SK-N-SH treated with all-trans-retinoic acid at 6 μM for 48 hours (cell line): ENCODE results near the gene CES3.

Source experiments
- ATAC-seq: fragments of 200-7000 bp; cut with Tn5 transposase; 3 replicates; pipeline ENCODE4 v1.9.1; 2020; ENCODE audit warnings: mild to moderate bottlenecking, moderate library complexity
- ARNTL ChIP-seq: fragments of 450-650 bp; formaldehyde crosslinking; IDR thresholded peaks from 2 replicates; pipeline ENCODE4 v1.5.0; 2020; ENCODE audit warnings: low read depth, mild to moderate bottlenecking, moderate library complexity, borderline replicate concordance
- BACH2 ChIP-seq: fragments of 250-450 bp; sonication (Bioruptor Pico); IDR thresholded peaks from 2 replicates; pipeline ENCODE4 v1.9.0; 2021; ENCODE audit warnings: mild to moderate bottlenecking, borderline replicate concordance
- CSDC2 ChIP-seq: fragments of 250-450 bp; sonication (Bioruptor Pico); IDR thresholded peaks from 2 replicates; pipeline ENCODE4 v1.5.0; 2020; ENCODE audit warnings: mild to moderate bottlenecking, moderate library complexity
- ESRRG ChIP-seq: fragments of 250-450 bp; sonication (Bioruptor Pico); IDR thresholded peaks from 2 replicates; pipeline ENCODE4 v1.6.1; 2021; ENCODE audit warnings: mild to moderate bottlenecking
- GLIS3 ChIP-seq: fragments of 250-450 bp; sonication (Bioruptor Pico); IDR thresholded peaks from 2 replicates; pipeline ENCODE4 v1.5.0; 2020; ENCODE audit warnings: mild to moderate bottlenecking, moderate library complexity
- ISL1 ChIP-seq: fragments of 250-450 bp; sonication (Bioruptor Pico); IDR thresholded peaks from 2 replicates; pipeline ENCODE4 v2.1.2; 2022; ENCODE audit warnings: mild to moderate bottlenecking, moderate library complexity
- OSR1 ChIP-seq: fragments of 250-450 bp; sonication (Bioruptor Pico); IDR thresholded peaks from 2 replicates; pipeline ENCODE4 v1.8.0; 2022; ENCODE audit warnings: moderate library complexity, mild to moderate bottlenecking, inconsistent platforms
- PPARA ChIP-seq: fragments of 250-450 bp; sonication (Bioruptor Pico); IDR thresholded peaks from 2 replicates; pipeline ENCODE4 v1.5.0; 2020; ENCODE audit warnings: mild to moderate bottlenecking, borderline replicate concordance
- SNAI2 ChIP-seq: fragments of 250-450 bp; sonication (Bioruptor Pico); IDR thresholded peaks from 2 replicates; pipeline ENCODE4 v1.5.0; 2020; ENCODE audit warnings: mild to moderate bottlenecking, moderate library complexity
- TCF4 ChIP-seq: fragments of 250-450 bp; sonication (Bioruptor Pico); IDR thresholded peaks from 2 replicates; pipeline ENCODE4 v1.8.0; 2021; ENCODE audit warnings: mild to moderate bottlenecking, moderate library complexity, borderline replicate concordance
- ZC3H10 ChIP-seq: fragments of 250-450 bp; sonication (Bioruptor Pico); IDR thresholded peaks from 2 replicates; pipeline ENCODE4 v1.5.1; 2021; ENCODE audit warnings: mild to moderate bottlenecking, moderate library complexity
- ZFP3 ChIP-seq: fragments of 250-450 bp; sonication (Bioruptor Pico); IDR thresholded peaks from 2 replicates; pipeline ENCODE4 v1.5.0; 2020; ENCODE audit warnings: mild to moderate bottlenecking, moderate library complexity
- ZFP30 ChIP-seq: fragments of 450-650 bp; formaldehyde crosslinking; IDR thresholded peaks from 2 replicates; pipeline ENCODE4 v1.5.0; 2022; ENCODE audit warnings: mild to moderate bottlenecking, moderate library complexity
- ZNF565 ChIP-seq: fragments of 450-650 bp; formaldehyde crosslinking; conservative IDR thresholded peaks from 2 replicates; pipeline ENCODE4 v1.5.0; 2020; ENCODE audit warnings: low read depth, mild to moderate bottlenecking, moderate library complexity
- ZNF70 ChIP-seq: fragments of 450-650 bp; formaldehyde crosslinking; IDR thresholded peaks from 2 replicates; pipeline ENCODE4 v1.5.0; 2020; ENCODE audit warnings: mild to moderate bottlenecking, moderate library complexity
- TF ChIP-seq, protein P1 (sequence below): fragments of 250-450 bp; sonication (Bioruptor Pico); IDR thresholded peaks from 2 replicates; pipeline ENCODE4 v1.8.0; 2021; ENCODE audit warnings: low read depth, mild to moderate bottlenecking, moderate library complexity, borderline replicate concordance
- TF ChIP-seq, protein P2 (sequence below): fragments of 250-450 bp; sonication (Bioruptor Pico); IDR thresholded peaks from 2 replicates; pipeline ENCODE4 v1.5.0; 2020; ENCODE audit warnings: mild to moderate bottlenecking, moderate library complexity
- TF ChIP-seq, protein P3 (sequence below): fragments of 250-450 bp; sonication (Bioruptor Pico); IDR thresholded peaks from 2 replicates; pipeline ENCODE4 v1.5.1; 2021; ENCODE audit warnings: mild to moderate bottlenecking, moderate library complexity
- TF ChIP-seq, protein P4 (sequence below): fragments of 250-450 bp; sonication (Bioruptor Pico); IDR thresholded peaks from 2 replicates; pipeline ENCODE4 v1.5.1; 2020; ENCODE audit warnings: low read depth, mild to moderate bottlenecking, moderate library complexity
- TF ChIP-seq, protein P5 (sequence below): fragments of 250-450 bp; sonication (Bioruptor Pico); IDR thresholded peaks from 2 replicates; pipeline ENCODE4 v1.8.0; 2020; ENCODE audit warnings: mild to moderate bottlenecking, moderate library complexity, borderline replicate concordance

The CES3 gene

DNA sequence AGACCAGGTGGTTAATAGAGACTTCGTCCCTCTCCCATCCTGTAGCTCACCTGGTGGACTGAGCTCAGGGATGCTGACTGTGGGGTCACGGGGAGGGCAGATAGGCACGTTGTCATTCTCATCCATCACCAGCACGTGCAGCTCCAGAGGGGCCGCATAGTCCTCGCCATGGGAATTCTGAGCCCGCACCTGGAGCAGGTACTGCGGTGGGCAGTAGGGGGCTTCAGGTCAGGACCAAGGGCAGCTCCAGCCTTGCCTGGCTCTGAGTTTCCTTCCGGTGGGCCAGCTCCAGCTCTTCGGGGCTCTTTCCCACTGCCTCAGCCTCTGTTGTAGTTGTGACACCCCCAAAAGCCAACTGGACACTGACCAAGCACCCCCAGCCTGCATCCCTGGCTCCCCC, 48.0 kb upstream of the CES3 start:
- ATAC-seq = no peak

DNA sequence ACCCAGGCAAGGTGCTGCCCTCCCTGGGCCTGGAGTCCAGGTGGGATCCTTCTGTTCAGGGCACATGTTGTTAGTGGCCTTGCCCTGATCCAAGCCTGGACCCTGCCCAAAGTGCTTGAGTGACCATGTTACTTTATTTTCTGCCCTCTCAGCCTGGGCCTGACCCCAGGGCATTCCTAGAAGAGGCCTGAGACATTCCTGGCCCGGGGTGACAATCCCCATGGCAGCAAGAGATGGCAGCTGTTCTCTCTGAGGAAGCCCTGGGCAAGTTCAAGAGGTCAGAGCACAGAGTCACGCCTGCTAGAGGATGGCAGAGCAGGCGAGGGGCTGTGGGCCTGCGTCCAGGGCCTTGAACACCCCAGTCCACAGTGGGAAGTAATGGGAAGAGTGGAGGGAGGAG, 47.4 kb upstream of the CES3 start:
- TF ChIP-seq ZNF565 (CRISPR knock-in tag) = no peak
- TF ChIP-seq ZFP3 = no peak
- no peak for TF ChIP-seq GLIS3
- TF ChIP-seq PPARA (CRISPR knock-in tag) = no peak
- TF ChIP-seq, all 23 proteins: peak for 0
- no peak for ATAC-seq

More for the DNA sequence above, 48.0 kb upstream of the CES3 start:
- TF ChIP-seq, protein P1, sequence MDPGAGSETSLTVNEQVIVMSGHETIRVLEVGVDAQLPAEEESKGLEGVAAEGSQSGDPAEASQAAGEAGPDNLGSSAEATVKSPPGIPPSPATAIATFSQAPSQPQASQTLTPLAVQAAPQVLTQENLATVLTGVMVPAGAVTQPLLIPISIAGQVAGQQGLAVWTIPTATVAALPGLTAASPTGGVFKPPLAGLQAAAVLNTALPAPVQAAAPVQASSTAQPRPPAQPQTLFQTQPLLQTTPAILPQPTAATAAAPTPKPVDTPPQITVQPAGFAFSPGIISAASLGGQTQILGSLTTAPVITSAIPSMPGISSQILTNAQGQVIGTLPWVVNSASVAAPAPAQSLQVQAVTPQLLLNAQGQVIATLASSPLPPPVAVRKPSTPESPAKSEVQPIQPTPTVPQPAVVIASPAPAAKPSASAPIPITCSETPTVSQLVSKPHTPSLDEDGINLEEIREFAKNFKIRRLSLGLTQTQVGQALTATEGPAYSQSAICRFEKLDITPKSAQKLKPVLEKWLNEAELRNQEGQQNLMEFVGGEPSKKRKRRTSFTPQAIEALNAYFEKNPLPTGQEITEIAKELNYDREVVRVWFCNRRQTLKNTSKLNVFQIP = no peak
- TF ChIP-seq PPARA (CRISPR knock-in tag) (no peak), BACH2 (CRISPR knock-in tag) (no peak), ZNF565 (CRISPR knock-in tag) (no peak), ZFP3 (no peak), ESRRG (CRISPR knock-in tag) (no peak), TCF4 (no peak), SNAI2 (CRISPR knock-in tag) (no peak), ISL1 (CRISPR knock-in tag) (no peak), ZC3H10 (CRISPR knock-in tag) (no peak), ZNF70 (no peak), CSDC2 (CRISPR knock-in tag) (no peak), ARNTL (no peak), ZFP30 (CRISPR knock-in tag) (no peak), OSR1 (CRISPR knock-in tag) (no peak)
- TF ChIP-seq, protein P2, sequence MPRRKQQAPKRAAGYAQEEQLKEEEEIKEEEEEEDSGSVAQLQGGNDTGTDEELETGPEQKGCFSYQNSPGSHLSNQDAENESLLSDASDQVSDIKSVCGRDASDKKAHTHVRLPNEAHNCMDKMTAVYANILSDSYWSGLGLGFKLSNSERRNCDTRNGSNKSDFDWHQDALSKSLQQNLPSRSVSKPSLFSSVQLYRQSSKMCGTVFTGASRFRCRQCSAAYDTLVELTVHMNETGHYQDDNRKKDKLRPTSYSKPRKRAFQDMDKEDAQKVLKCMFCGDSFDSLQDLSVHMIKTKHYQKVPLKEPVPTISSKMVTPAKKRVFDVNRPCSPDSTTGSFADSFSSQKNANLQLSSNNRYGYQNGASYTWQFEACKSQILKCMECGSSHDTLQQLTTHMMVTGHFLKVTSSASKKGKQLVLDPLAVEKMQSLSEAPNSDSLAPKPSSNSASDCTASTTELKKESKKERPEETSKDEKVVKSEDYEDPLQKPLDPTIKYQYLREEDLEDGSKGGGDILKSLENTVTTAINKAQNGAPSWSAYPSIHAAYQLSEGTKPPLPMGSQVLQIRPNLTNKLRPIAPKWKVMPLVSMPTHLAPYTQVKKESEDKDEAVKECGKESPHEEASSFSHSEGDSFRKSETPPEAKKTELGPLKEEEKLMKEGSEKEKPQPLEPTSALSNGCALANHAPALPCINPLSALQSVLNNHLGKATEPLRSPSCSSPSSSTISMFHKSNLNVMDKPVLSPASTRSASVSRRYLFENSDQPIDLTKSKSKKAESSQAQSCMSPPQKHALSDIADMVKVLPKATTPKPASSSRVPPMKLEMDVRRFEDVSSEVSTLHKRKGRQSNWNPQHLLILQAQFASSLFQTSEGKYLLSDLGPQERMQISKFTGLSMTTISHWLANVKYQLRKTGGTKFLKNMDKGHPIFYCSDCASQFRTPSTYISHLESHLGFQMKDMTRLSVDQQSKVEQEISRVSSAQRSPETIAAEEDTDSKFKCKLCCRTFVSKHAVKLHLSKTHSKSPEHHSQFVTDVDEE = no peak
- TF ChIP-seq, protein P3, sequence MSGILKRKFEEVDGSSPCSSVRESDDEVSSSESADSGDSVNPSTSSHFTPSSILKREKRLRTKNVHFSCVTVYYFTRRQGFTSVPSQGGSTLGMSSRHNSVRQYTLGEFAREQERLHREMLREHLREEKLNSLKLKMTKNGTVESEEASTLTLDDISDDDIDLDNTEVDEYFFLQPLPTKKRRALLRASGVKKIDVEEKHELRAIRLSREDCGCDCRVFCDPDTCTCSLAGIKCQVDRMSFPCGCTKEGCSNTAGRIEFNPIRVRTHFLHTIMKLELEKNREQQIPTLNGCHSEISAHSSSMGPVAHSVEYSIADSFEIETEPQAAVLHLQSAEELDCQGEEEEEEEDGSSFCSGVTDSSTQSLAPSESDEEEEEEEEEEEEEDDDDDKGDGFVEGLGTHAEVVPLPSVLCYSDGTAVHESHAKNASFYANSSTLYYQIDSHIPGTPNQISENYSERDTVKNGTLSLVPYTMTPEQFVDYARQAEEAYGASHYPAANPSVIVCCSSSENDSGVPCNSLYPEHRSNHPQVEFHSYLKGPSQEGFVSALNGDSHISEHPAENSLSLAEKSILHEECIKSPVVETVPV (CRISPR knock-in tag) = no peak
- TF ChIP-seq, protein P4, sequence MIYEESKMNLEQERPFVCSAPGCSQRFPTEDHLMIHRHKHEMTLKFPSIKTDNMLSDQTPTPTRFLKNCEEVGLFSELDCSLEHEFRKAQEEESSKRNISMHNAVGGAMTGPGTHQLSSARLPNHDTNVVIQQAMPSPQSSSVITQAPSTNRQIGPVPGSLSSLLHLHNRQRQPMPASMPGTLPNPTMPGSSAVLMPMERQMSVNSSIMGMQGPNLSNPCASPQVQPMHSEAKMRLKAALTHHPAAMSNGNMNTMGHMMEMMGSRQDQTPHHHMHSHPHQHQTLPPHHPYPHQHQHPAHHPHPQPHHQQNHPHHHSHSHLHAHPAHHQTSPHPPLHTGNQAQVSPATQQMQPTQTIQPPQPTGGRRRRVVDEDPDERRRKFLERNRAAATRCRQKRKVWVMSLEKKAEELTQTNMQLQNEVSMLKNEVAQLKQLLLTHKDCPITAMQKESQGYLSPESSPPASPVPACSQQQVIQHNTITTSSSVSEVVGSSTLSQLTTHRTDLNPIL (CRISPR knock-in tag) = no peak
- TF ChIP-seq, protein P5, sequence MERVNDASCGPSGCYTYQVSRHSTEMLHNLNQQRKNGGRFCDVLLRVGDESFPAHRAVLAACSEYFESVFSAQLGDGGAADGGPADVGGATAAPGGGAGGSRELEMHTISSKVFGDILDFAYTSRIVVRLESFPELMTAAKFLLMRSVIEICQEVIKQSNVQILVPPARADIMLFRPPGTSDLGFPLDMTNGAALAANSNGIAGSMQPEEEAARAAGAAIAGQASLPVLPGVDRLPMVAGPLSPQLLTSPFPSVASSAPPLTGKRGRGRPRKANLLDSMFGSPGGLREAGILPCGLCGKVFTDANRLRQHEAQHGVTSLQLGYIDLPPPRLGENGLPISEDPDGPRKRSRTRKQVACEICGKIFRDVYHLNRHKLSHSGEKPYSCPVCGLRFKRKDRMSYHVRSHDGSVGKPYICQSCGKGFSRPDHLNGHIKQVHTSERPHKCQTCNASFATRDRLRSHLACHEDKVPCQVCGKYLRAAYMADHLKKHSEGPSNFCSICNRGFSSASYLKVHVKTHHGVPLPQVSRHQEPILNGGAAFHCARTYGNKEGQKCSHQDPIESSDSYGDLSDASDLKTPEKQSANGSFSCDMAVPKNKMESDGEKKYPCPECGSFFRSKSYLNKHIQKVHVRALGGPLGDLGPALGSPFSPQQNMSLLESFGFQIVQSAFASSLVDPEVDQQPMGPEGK = no peak

DNA sequence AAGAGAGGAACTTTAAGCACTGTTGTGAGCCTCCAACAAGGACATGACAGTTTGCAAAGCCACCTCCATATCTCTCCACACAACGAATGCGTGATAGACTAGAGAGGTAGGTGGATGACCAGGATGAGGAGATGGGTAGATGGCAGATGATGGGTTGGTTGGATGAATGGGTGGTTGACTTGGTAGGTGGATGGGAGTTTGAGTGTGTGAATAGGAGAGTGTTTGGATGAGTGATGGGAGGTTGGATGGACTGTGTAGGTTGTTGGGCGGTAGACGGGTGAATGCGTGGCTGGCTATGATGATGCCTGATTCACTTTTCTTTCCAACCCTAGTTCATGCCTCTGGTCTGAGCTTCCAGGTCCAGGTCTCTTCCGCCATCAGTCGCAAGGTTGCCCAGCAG, 46.5 kb upstream of the CES3 start:
- TF ChIP-seq, protein P5 = no peak
- no peak for TF ChIP-seq ZNF565 (CRISPR knock-in tag)
- no peak for TF ChIP-seq ZC3H10 (CRISPR knock-in tag)
- TF ChIP-seq, protein P2 = no peak
- TF ChIP-seq ESRRG (CRISPR knock-in tag) = no peak
- TF ChIP-seq, protein P1 = no peak
- no peak for TF ChIP-seq GLIS3
- ATAC-seq = no peak
